ENCODE data around the gene KICS2.

Gene KICS2

DNA sequence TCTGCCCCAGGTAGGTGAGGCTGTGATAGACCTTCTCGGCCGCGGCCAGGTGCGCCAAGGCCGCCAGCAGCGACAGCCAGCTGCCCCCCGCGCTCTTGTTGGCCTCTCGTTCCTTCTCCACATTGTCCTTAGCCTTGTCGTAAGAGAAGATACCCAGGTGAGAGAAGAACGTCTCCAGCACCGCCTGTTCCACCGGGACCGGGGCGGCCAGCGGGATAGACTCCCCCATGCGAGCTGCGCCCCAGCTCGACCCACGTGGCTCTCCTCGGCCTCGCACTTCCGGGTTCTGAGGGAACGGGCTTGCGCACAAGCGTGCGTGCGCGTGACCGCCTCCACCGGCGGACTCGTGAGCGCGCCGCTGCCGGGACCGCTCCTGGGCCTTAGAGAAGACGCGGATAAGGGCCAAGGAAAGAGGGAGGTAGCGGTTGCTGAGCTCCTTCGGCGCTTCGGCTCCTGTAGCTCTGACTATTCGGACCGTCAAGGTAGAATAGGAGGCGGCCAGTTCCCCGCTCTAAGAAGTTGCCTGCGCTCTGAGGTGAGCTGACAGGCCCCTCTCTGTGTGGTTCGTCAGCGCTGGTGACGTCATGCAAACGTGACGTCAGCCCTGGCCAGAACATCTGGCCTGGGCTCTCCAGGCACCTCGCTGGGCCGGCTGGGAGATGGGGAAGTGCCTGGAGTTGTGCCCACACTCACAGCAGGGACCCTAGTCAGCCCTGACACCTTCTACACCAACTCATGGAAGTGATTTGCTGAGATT lies at the start of gene KICS2:
Gene KICS2 (minus strand): TSS at position 288 of the 757 bp plus-strand sequence. CDS start 59 bp downstream, at position 229.
- TF ChIP-seq, protein P1, sequence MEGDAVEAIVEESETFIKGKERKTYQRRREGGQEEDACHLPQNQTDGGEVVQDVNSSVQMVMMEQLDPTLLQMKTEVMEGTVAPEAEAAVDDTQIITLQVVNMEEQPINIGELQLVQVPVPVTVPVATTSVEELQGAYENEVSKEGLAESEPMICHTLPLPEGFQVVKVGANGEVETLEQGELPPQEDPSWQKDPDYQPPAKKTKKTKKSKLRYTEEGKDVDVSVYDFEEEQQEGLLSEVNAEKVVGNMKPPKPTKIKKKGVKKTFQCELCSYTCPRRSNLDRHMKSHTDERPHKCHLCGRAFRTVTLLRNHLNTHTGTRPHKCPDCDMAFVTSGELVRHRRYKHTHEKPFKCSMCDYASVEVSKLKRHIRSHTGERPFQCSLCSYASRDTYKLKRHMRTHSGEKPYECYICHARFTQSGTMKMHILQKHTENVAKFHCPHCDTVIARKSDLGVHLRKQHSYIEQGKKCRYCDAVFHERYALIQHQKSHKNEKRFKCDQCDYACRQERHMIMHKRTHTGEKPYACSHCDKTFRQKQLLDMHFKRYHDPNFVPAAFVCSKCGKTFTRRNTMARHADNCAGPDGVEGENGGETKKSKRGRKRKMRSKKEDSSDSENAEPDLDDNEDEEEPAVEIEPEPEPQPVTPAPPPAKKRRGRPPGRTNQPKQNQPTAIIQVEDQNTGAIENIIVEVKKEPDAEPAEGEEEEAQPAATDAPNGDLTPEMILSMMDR (IDR thresholded peaks at IDR 0.05; ENCODE audit: low read depth, low read length, missing control alignments): no peak
- peak; percentile 73 for DNase-seq (ENCODE audit: extremely low read depth, low read depth)
- H3K4me3 ChIP-seq (replicated peaks; ENCODE audit: low read depth, low read length): peak within 1 kb of the TSS; percentile 67

DNA sequence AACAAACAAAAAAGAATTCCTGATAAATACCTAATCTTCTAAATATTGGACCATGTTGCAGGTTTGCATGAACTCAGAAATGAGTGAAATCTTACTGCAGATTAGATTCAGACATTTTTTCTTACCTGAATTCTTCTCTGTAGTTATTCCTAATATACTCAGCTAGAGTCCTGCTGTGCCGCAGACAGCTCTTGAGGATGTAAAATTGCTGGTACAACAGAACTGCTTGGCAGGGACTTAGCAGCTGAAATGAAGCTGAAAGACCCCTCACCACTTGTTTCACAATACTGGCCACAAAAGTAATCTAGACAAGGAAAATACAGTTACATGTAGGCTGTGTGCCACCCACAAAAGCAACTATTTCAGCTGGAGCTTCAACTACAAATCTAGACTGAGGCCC lies 48.3 kb upstream of the KICS2 start:
- H3K4me3 ChIP-seq (replicated peaks; ENCODE audit: low read depth, low read length): no peak overlapping the region
- DNase-seq (ENCODE audit: extremely low read depth, low read depth): no peak
- TF ChIP-seq, protein P1 (IDR thresholded peaks at IDR 0.05; ENCODE audit: low read depth, low read length, missing control alignments): no peak

DNA sequence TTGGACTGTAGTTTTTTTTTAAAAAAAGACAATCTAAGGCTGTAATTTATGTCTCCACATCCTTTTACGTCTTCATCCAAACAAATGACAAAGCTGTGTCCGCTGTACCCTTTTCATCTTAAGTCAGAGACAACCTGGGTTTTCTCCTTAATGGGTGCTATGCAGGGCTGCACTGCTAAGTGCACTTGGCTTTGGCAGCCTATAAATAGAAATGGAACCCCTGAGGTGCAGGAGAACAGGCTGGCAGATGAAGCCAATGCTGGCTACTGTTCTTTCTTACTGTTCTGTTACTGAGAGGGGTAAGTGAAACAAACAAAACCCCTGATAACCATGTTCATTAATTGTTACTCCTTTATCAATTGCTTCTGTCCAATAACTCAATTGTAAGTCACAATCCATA lies 47.1 kb upstream of the KICS2 start:
- TF ChIP-seq, protein P1 (IDR thresholded peaks at IDR 0.05; ENCODE audit: low read depth, low read length, missing control alignments): no peak
- no peak overlapping the region for H3K4me3 ChIP-seq (replicated peaks; ENCODE audit: low read depth, low read length)
- no peak for DNase-seq (ENCODE audit: extremely low read depth, low read depth)

DNA sequence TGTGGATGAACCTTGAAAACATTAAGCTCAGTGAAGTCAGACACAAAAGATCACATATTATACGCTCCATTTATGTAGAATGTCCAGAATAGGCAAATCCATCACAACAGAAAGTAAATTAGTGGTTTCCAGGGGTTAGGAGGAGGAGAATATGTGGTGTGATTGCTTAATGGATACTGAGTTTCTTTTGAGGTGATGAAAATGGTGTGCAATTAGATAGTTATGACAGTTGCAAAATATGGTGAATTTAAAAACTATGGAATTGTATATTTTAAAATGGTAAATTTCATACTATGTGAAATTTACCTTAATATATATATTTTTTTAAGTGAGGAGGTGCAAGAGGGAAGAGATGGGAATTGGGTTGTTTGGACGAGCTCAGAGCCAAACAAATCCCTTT lies 46.3 kb upstream of the KICS2 start:
- TF ChIP-seq, protein P1 (IDR thresholded peaks at IDR 0.05; ENCODE audit: low read depth, low read length, missing control alignments): no peak
- no peak overlapping the region for H3K4me3 ChIP-seq (replicated peaks; ENCODE audit: low read depth, low read length)
- no peak for DNase-seq (ENCODE audit: extremely low read depth, low read depth)

DNA sequence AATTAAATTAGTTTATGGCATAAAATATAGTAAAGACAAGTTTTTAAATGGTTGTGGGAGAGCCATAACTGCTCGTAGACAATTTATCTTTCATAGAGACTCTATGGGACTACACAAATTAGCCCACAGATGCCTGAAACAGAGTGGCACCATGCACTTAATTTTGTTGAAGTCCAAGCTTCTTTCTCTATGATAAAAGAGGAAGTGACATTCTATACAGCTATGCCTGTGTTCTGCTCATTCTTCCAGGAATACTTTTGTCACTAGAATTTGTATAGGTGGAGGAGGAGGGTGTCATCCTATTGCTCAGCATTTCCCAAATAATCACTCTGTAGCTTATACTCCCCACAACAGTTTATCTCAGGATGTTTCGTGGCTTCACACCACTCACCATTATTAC lies 43.7 kb upstream of the KICS2 start:
- TF ChIP-seq, protein P1 (IDR thresholded peaks at IDR 0.05; ENCODE audit: low read depth, low read length, missing control alignments): no peak
- DNase-seq (ENCODE audit: extremely low read depth, low read depth): no peak
- no peak overlapping the region for H3K4me3 ChIP-seq (replicated peaks; ENCODE audit: low read depth, low read length)

DNA sequence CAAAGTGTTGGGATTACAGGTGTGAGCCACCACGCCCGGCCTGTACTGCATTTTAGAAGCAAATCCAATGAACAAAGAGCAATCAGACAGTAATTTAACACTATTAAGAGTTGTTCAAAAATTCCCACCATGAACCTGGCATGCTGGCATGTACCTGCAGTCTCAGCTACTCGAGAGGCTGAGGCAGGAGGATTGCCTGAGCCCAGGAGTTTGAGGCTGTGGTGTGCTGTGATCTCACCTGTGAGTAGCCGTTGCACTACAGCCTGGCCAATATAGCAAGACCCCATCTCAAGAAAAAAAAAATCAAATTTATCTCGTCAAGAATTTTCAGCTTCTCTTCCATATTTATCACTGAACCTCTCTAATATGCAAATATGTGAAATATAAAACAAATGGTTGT lies 39.7 kb upstream of the KICS2 start:
- DNase-seq (ENCODE audit: extremely low read depth, low read depth): no peak
- TF ChIP-seq, protein P1 (IDR thresholded peaks at IDR 0.05; ENCODE audit: low read depth, low read length, missing control alignments): no peak
- H3K4me3 ChIP-seq (replicated peaks; ENCODE audit: low read depth, low read length): no peak overlapping the region

DNA sequence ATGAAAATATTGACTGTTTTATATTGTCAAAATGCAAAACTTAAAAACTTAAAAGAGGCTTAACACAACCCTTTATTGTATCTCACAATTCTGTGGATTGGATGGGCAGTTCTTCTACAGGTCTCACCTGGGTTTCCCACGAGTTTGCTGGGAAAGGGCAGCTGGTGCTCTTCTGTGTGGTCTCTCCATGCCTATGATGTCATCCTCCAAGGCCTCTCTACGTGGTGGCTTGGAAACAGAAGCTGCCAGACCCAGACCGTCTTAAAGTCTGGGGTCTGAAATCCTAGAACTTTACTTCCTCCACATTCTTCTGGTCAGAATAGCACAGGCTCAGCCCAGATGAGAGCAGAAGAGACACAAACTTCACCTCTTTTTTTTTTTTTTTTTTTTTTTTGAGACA lies 36.5 kb upstream of the KICS2 start:
- no peak for DNase-seq (ENCODE audit: extremely low read depth, low read depth)
- no peak overlapping the region for H3K4me3 ChIP-seq (replicated peaks; ENCODE audit: low read depth, low read length)
- TF ChIP-seq, protein P1 (IDR thresholded peaks at IDR 0.05; ENCODE audit: low read depth, low read length, missing control alignments): no peak

Measured in HFF-Myc (cell line).